ENCODE results near the gene TOGARAM1. TPM values are rescaled to one million over a fixed set of nuclear protein-coding genes. Genes with fewer than 3 reads are reported as not detected.

TOGARAM1 gene, protein sequence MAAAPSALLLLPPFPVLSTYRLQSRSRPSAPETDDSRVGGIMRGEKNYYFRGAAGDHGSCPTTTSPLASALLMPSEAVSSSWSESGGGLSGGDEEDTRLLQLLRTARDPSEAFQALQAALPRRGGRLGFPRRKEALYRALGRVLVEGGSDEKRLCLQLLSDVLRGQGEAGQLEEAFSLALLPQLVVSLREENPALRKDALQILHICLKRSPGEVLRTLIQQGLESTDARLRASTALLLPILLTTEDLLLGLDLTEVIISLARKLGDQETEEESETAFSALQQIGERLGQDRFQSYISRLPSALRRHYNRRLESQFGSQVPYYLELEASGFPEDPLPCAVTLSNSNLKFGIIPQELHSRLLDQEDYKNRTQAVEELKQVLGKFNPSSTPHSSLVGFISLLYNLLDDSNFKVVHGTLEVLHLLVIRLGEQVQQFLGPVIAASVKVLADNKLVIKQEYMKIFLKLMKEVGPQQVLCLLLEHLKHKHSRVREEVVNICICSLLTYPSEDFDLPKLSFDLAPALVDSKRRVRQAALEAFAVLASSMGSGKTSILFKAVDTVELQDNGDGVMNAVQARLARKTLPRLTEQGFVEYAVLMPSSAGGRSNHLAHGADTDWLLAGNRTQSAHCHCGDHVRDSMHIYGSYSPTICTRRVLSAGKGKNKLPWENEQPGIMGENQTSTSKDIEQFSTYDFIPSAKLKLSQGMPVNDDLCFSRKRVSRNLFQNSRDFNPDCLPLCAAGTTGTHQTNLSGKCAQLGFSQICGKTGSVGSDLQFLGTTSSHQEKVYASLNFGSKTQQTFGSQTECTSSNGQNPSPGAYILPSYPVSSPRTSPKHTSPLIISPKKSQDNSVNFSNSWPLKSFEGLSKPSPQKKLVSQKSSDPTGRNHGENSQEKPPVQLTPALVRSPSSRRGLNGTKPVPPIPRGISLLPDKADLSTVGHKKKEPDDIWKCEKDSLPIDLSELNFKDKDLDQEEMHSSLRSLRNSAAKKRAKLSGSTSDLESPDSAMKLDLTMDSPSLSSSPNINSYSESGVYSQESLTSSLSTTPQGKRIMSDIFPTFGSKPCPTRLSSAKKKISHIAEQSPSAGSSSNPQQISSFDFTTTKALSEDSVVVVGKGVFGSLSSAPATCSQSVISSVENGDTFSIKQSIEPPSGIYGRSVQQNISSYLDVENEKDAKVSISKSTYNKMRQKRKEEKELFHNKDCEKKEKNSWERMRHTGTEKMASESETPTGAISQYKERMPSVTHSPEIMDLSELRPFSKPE (N-terminal part only)
- 12.2 and 23.1 TPM in 2 replicates for total RNA-seq

DNA sequence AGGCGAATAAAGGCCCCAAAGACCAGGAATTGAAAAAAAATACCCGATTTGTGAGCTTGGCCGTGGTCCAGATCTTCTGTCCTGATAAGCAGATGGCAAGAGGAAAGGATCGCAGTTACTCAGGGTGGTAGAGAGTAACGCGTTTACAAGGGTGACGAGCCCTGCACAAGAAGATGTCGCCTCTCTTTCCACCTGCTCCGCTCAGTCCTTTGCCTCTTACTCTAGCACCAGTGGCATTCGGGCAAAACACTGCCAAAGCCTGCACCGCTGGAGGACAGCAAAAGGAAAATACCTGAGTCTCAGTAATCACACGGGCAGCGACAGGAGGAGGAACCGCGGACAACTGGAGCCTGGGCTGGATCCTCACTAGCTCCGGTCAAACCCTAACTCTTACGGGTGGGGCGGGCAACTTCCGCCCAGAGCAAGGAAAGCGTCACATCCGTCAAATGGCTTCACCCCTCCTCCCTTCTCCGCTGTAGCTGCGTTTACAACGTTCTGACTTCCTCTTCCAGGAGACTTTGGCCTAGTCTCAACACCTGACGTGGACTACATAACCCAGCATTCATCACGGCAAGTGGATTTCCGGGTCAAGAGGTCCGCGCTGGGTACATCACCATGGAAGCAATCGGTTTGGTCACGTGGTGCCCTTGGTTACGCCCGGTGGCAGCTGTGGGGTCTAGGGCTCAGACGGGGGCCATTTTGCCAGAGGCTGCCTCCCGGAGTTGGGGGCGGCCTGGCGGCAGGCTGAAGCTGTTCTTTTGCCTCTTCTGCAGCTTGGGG is at the start of gene TOGARAM1, which contains the start of gene KLHL28:
TOGARAM1 (plus strand) TSS at position 637 of the 780 bp plus-strand sequence. CDS start 232 bp downstream, outside the sequence.
KLHL28 (minus strand) TSS at position 394 of the 780 bp plus-strand sequence. CDS start 16,019 bp downstream, outside the sequence.
- peak within 1 kb of the TSS; percentile 94 for H3K4me3 ChIP-seq (ENCODE audit: low read depth, low read length)
- no peaks in the 10 kb centered on the region for H3K36me3 ChIP-seq (ENCODE audit: control insufficient read depth, insufficient read depth, low read length)
- DNase-seq (ENCODE audit: low read depth): peak; percentile 100
- TF ChIP-seq, protein P1, sequence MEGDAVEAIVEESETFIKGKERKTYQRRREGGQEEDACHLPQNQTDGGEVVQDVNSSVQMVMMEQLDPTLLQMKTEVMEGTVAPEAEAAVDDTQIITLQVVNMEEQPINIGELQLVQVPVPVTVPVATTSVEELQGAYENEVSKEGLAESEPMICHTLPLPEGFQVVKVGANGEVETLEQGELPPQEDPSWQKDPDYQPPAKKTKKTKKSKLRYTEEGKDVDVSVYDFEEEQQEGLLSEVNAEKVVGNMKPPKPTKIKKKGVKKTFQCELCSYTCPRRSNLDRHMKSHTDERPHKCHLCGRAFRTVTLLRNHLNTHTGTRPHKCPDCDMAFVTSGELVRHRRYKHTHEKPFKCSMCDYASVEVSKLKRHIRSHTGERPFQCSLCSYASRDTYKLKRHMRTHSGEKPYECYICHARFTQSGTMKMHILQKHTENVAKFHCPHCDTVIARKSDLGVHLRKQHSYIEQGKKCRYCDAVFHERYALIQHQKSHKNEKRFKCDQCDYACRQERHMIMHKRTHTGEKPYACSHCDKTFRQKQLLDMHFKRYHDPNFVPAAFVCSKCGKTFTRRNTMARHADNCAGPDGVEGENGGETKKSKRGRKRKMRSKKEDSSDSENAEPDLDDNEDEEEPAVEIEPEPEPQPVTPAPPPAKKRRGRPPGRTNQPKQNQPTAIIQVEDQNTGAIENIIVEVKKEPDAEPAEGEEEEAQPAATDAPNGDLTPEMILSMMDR (IDR thresholded peaks at IDR 0.05; ENCODE audit: insufficient read depth, low read length, poor library complexity, severe bottlenecking): no peak
- H3K27me3 ChIP-seq (ENCODE audit: control insufficient read depth, insufficient read depth, low read length): no peaks in the 10 kb centered on the region

- H3K36me3 ChIP-seq (ENCODE audit: control insufficient read depth, insufficient read depth, low read length): no peaks in the 10 kb centered on the region
- TF ChIP-seq, protein P1 (IDR thresholded peaks at IDR 0.05; ENCODE audit: insufficient read depth, low read length, poor library complexity, severe bottlenecking): no peak
- DNase-seq (ENCODE audit: low read depth): no peak
- H3K27me3 ChIP-seq (ENCODE audit: control insufficient read depth, insufficient read depth, low read length): peaks cover 3% of the 10 kb centered on the region
- no peak overlapping the region for H3K4me3 ChIP-seq (ENCODE audit: low read depth, low read length)
These were observed 47.1 kb upstream of the TOGARAM1 start for GRCh38 chr14:44914849-44915248.

DNA sequence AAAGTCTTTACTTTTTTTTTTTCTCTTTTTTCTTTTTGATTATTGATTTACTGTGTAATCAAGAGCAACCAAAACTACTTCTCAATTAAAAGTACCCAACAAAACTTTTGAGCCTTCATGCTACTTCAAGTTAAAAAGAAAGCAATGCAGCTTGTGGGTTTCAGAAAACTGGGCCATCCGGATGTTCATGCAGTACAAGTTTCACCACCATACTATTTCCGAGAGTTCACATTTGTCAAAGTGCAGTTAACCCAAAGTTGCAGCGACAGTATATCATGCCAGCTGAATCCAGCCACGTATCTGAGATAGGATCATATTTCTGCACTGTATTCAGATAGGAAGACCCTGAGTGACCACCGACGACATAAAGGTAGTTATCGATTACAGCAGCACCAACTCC is 33.2 kb upstream of the TOGARAM1 start:
- TF ChIP-seq, protein P1 (IDR thresholded peaks at IDR 0.05; ENCODE audit: insufficient read depth, low read length, poor library complexity, severe bottlenecking): no peak
- Histone ChIP-seq H3K4me3 (ENCODE audit: low read depth, low read length) (no peak overlapping the region), H3K36me3 (ENCODE audit: control insufficient read depth, insufficient read depth, low read length) (no peaks in the 10 kb centered on the region), H3K27me3 (ENCODE audit: control insufficient read depth, insufficient read depth, low read length) (no peaks in the 10 kb centered on the region)
- no peak for DNase-seq (ENCODE audit: low read depth)

DNA sequence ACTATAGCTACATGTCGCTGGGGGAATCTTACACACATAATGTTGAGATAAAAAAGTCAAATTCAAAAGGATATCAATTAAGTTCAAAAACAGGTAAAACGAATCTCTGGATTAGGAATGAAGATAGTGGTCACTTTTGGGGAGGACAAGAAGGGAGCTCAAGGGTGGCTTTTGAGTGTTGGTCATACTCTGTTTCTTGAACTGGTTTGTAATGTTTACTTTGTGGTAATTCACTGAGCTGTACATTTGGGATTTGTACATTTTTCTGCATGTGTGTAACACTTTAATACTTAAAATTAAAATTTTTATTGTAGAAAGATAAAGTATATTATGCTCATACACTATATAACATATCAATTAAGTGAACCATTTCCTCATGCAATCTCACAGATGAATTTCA is 26.8 kb upstream of the TOGARAM1 start:
- DNase-seq (ENCODE audit: low read depth): no peak
- TF ChIP-seq, protein P1 (IDR thresholded peaks at IDR 0.05; ENCODE audit: insufficient read depth, low read length, poor library complexity, severe bottlenecking): no peak
- Histone ChIP-seq H3K4me3 (ENCODE audit: low read depth, low read length) (no peak overlapping the region), H3K36me3 (ENCODE audit: control insufficient read depth, insufficient read depth, low read length) (no peaks in the 10 kb centered on the region), H3K27me3 (ENCODE audit: control insufficient read depth, insufficient read depth, low read length) (no peaks in the 10 kb centered on the region)

- TF ChIP-seq, protein P1 (IDR thresholded peaks at IDR 0.05; ENCODE audit: insufficient read depth, low read length, poor library complexity, severe bottlenecking): no peak
These were observed 24.4 kb upstream of the TOGARAM1 start for GRCh38 chr14:44937547-44937946.

More at GRCh38 chr14:44937547-44937946, 24.4 kb upstream of the TOGARAM1 start:
- Histone ChIP-seq H3K4me3 (ENCODE audit: low read depth, low read length) (no peak overlapping the region), H3K27me3 (ENCODE audit: control insufficient read depth, insufficient read depth, low read length) (no peaks in the 10 kb centered on the region), H3K36me3 (ENCODE audit: control insufficient read depth, insufficient read depth, low read length) (no peaks in the 10 kb centered on the region)
- DNase-seq (ENCODE audit: low read depth): no peak

Data from kidney epithelial cell (primary cell).